HFF-Myc (cell line): ENCODE data around the gene TRABD2B.
A peak's percentile ranks its signal among the peaks of the same experiment; 100 is the strongest.

Experiments used
- DNase-seq: peaks from one replicate; pipeline ENCODE4 v3.0.0-alpha.2; 2011; ENCODE audit warnings: low read depth; ENCODE audit errors: extremely low read depth
- H3K4me3 ChIP-seq: replicated peaks from 2 replicates; pipeline ENCODE4 v1.5.1; 2011; ENCODE audit warnings: low read depth, mild to moderate bottlenecking, control low read depth, low read length
- CTCF ChIP-seq: IDR thresholded peaks from 2 replicates; pipeline ENCODE4 v1.5.1; 2012; ENCODE audit warnings: mild to moderate bottlenecking, low read depth, low read length, control low read depth; ENCODE audit errors: missing control alignments

Gene TRABD2B

GRCh38 chr1:47935163-47935562 is 62.0 kb downstream of the TRABD2B start:
- no peak for TF ChIP-seq CTCF
- DNase-seq, result no peak
- H3K4me3 ChIP-seq, result no peak overlapping the region

DNA sequence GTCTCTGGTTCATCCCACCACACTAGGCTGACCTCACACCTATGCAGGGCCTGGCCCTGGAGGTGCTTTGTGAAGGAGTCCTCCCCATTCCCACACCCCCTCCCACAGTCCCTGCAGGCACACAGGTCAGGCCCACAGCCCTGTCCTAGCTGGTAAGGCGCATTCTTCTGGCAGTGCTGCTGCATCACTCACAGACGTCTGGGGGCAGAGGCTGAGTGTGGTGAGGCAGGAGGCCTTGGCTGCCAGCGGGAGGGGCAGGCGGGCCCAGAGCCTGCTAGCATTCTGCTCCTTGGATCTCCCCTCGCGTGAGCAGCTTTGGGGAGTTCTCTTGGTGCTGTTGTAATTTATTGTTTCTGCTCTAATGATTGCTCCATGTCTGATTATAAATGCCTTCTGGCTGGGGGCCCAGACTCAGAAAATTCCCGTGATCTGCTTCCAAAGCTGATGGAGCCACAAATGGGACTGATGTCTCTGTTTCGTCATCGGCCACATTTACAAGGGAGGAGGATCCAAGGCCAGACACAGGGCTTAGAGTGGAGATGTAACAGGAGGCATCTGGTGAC is 62.9 kb downstream of the TRABD2B start:
- TF ChIP-seq CTCF, result no peak
- no peak for DNase-seq
- H3K4me3 ChIP-seq, result no peak overlapping the region

GRCh38 chr1:47932743-47933142 is 64.4 kb downstream of the TRABD2B start:
- no peak overlapping the region for H3K4me3 ChIP-seq
- no peak for DNase-seq
- TF ChIP-seq CTCF, result no peak

DNA sequence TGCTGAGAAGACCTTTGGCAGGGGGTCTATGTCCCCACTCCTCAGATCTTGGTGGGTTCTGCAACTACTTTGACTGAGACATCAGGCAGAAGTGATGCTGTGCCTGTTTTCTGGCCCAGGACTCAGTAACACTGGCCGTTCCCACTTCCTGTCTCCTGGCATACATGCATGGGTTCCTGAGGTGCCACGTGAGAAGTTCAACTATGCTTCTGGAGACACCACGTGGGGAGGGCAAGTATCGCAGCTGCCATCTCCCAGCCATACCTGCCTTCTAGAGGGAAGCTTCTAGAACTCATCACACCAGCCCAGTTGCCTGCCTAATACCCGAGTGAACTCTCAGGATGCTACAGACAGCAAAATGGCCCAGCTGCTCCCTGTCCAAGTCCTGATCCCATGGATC is 65.8 kb downstream of the TRABD2B start:
- H3K4me3 ChIP-seq, result no peak overlapping the region
- TF ChIP-seq CTCF, result peak; percentile 37
- DNase-seq, result no peak

DNA sequence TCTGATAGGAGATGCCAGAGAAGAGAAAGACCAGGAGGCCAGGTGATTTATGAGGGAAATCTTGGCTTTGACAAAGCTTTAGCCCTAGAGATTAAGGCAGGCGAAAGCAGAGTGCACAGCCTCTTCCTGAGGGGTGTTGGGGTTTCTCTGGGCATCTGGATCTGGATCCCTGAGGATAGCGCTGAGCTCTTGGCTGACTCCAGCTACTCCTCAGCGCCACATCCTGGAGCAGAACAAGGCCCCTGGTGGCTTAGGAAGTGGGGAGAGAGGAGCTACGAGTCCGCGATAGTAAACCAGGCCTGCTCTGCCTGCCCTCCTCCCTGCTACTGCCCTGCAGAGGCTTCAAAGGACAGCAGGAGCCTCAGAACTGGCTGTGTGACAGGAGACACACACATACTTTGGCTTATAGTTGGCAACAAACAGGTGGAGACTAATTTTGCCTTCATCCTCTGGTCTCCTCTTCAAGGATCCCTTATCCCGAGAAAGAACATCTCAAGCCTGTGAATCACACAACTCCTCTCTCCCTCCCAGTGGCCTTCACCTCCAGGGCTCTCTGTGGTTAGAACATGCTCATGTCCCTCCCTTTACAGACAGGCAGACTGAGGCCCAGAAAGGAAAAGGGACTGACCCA is 66.9 kb downstream of the TRABD2B start:
- H3K4me3 ChIP-seq, result no peak overlapping the region
- TF ChIP-seq CTCF, result no peak
- no peak for DNase-seq

DNA sequence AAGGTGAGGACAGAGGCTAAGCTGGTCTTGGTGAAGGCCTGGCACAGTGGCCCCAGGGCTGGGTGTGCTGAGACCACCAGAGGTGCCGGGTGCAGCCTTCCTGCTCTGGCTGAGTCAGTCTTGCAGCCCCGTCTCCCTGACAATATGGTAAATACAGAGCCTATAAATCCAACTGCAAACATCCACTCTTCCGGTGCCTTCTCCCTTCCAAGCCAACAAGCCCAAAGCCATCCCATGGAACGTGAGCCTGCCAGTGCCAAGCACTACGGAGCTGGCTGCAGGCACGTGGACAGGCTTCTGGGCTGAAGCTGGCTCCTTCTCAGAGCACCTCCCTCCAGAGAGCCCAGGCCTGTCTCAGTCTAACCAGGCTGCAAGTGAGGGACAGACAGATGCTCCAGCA is 70.0 kb downstream of the TRABD2B start:
- no peak for DNase-seq
- no peak overlapping the region for H3K4me3 ChIP-seq
- no peak for TF ChIP-seq CTCF
